NCI-H1105 (cell line): ENCODE measurements around the gene SH2D4B.

ENCODE experiments used
- DNase-seq: peaks from one replicate; lab custom pipeline; 2025; lab: John Stamatoyannopoulos, UW

Gene SH2D4B

DNA sequence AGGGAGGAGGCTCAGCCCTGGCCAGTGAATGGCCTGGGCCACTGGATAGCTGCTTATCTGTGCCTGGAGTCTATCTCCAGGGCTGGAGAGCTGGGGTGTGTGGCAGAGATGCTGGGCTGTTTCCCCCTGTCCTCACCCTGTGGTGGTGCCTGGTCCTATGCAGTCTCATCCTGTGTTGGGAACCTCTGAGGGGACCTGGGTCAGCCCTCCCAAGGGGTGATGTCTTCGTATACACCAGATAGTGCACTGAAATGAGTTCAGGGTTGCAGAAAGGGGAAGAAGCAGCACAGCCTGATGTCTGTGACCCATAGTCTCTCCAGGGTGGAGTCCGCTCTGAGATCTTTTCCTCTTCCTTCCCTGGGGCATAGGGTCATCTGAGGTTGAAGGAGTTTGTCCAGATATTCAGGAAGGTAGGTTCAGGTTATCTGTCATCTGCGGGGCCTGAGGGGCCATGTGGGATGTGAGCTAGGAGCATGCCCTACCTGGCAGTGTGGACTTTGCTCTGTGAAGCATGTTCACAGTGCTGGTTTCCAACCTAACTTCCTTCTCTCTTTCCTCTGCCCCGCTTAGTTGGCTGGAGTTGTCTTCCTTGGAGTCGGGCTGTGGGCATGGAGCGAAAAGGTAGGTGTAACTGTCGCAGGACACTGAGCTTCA is 33.4 kb upstream of the SH2D4B start:
- DNase-seq: no peak

DNA sequence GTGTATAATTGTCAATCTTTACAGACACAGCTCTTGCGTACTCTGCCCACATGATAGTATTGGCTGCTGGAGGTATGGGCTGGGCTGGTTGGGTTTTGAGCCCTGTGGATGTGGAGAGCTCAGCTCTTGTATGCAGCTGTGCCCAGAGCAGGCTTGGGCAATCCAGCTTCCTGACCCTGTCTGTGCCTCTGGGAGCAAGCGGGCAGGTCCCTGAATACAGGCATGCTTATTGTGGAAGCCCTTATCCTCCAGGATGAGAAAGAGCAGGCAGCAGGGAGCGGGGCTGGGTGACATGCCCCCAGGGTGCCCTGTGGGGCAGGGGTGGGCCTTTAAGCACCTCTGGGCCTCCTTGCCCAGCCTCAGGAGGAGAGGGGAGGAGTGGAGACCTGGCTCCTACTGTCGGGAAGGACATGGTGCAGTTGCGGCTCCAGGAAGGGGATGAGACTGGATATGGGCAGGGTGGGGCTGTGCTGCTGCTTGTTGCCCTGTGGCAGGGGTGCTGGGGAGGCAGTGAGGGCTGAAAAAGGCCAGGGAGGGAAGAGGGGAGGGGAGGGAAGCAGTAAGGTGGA is 32.7 kb upstream of the SH2D4B start:
- DNase-seq: no peak

DNA sequence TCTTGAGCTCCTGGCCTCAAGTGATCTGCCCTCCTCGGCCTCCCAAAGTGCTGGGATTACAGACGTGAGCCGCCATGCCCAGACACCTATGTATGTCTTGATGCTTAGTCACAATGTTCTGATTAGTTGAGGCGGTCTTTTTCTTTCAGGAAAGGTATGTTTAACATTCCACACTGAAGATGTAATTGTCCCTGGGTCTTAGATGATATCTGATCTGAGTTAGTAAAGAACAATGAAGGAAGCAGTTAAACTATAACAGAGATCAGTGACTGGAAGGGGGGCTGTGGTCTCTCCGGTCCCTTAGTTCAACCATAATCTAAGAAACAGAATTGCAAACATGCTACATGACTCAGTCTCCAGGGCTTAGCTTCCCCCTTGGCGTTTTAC is 31.5 kb upstream of the SH2D4B start:
- no peak for DNase-seq

DNA sequence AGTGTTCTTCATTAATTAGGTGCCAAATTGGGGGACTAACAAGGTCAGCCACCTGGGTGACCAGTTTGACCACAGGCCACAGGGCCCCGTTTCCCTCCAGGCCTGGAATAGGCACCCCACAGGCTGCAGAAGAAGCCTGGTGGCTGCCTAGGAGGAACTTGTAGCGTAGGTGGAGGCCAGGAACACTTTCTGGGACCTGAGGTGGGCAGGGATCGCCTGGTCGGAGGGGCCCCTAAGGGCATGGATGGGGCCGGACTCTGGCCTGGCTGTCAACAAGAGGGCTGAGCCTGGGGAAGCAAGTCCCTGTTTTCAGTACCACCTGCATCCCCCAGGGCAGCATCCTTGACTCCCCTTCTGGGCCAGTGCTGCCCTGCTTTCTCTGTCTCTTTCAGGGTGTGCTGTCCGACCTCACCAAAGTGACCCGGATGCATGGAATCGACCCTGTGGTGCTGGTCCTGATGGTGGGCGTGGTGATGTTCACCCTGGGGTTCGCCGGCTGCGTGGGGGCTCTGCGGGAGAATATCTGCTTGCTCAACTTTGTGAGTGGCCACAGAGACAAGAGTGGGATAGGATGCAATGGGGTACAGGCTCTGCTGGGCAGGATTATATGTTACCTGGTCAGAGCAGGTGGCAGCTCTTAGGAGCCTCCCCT is 30.7 kb upstream of the SH2D4B start:
- DNase-seq: no peak

DNA sequence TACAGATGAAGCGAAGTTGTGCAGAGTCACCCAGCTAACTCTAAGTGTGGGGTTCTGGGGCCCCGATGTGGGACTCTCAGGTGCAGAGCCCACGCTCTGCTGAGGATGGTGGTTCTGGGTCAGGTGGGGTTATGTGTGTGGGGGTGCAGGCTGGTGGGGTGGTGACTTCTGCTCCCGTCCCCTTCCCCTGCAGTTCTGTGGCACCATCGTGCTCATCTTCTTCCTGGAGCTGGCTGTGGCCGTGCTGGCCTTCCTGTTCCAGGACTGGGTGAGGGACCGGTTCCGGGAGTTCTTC is 28.6 kb upstream of the SH2D4B start:
- DNase-seq: no peak

DNA sequence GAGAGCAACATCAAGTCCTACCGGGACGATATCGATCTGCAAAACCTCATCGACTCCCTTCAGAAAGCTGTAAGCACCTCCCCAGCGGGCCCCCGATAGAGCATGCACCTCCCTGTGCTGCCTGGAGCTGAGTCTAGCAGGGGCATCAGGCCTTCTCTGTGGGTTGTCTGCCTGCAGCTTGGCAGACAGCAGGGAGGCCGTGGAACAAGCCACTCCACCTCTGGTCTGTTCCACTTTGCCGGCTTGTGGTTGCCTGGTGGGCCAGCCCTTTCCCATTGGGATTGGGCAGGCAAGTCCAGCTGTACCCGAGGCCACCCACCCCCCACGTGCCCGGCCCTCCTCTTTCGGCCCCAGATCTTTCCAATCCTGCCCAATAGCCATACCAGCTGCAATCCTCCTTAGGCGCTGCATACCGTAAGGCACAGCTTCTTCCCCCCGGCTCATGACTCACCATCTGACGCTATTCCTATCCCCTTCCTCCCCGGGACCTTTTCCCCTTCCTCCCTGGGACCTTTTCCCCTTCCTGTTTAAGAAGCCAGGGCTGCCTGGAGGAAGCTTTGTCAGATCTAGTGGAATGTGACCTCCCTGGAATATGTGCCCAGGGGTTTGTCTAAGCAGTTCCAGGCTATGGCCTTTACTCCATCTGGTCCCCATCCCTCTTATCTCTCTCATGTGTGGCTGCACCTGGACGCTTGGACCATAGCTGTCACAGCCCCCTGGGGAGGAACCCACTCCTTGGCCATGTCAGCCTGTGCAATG is 28.1 kb upstream of the SH2D4B start:
- no peak for DNase-seq

DNA sequence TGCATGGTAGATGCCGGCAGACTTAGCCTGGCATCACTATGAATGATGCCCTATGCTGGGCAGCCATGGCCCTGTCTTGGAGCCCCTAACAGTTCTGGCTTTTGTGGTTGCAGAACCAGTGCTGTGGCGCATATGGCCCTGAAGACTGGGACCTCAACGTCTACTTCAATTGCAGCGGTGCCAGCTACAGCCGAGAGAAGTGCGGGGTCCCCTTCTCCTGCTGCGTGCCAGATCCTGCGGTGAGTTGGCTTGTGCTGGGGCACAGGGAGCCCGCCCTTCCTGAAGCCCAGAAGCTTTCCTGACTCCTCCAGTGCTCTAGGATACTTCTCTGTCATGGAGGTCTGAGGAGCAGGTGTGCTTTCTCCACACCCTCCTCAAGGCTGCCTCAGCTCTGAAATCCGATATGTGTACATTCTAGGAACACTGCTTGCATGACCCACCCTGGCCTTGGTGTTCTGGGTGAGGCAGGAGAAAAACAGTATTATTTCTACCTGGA is 25.6 kb upstream of the SH2D4B start:
- DNase-seq: no peak

DNA sequence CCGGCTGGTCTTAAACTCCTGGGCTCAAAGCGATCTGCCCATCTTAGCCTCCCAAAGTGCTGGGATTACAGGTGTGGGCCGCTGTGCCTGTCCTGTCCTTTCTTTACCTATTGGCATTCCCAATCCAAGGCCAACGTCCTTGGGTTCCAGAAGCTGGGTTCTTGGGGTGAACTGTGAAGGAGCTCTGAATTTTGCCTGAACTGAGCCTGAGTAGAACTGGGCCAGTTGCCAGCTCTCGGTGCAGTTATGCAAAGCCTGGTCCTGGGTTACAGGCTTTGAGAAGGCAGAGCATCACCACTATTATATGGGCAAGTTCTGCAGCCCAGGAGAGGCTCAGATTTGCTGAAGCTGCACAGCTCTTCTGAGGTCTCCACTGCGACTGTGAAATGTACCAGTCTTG is 24.6 kb upstream of the SH2D4B start:
- no peak for DNase-seq

DNA sequence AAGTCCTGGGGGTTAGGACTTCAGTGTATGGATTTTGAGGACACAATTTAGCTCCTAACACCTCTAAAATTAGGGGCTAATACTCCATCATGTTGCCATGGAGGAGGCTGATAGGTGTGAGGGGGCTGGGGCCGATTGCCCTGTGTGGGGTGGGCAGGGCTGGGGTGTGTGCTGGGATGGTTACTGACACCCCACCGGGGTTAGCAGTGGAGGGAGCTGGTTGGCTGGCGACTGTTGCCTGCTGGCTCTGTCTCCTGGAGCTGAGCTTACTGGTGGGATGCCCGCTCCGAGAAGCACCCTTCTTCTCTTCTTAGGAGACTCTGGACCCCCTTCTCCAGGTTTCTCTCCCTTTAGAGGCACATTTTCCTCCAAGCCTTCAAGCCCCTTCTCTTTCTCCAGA is 22.2 kb upstream of the SH2D4B start:
- DNase-seq: no peak

DNA sequence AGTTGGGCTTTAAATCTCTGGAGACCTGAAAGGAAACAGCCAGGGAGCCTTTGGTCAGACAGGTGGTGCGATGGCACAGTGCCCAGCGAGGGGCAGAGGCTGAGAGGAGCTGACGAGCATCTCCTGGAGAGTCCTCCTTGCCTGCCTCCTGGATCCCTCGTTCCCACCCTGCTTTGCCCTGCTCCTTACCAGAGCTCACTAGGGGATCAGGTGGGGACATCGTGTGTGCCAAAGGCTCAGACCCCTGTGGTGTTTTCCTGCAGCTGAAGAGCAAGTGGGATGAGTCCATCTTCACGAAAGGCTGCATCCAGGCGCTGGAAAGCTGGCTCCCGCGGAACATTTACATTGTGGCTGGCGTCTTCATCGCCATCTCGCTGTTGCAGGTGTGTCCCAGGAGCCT is 21.8 kb upstream of the SH2D4B start:
- DNase-seq: no peak

DNA sequence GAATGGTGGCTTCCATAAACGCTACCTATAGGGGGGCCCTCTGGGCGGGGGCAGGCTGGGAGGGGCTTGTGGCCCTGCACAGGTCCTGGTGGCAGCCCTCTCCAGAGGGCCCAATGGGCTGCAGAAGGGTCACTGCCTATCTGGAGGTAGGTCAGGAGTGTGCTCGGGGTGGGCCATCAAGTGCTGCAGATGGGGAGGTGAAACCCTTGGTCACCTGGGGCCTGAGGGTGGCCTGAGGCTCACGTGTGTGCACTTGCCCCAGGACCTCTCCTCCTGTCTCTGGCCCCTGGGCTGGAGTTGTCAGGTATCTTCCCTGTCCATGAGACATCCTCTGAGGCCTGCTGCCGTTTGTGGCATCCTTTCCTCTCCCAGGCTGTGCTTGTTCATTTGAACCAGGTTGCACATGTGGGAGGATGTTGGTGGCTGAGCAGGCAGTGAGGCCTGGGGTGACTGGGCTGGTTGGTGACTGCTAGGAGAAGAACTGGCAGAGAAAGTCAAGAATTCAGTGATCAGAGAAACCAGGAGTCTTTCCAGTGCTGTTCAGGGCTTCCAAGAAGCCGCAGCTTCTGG is 21.1 kb upstream of the SH2D4B start:
- no peak for DNase-seq

DNA sequence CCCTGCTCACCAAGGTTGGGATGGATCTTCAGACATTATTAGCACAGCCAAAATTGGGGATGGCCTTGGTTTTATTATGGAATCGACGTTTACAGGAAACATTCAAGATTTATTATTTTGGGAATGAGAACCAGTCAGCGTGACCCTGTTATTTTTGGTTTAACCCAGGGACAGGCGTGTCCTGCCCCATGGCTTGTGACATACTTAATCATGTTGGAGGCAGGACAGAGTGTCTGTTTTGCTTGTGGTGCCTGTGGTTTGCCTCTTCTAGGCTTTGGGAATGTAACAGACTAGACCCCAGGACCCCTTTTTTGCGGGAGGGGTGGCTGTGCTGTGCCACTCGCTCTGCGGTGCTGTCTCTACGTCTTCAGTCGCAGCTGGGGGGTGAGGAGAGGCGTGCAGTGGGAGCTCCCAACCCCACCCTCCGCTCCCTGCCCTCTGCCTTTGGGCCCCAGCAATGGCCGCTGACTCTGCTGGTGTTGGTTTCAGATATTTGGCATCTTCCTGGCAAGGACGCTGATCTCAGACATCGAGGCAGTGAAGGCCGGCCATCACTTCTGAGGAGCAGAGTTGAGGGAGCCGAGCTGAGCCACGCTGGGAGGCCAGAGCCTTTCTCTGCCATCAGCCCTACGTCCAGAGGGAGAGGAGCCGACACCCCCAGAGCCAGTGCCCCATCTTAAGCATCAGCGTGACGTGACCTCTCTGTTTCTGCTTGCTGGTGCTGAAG is 20.1 kb upstream of the SH2D4B start:
- no peak for DNase-seq

DNA sequence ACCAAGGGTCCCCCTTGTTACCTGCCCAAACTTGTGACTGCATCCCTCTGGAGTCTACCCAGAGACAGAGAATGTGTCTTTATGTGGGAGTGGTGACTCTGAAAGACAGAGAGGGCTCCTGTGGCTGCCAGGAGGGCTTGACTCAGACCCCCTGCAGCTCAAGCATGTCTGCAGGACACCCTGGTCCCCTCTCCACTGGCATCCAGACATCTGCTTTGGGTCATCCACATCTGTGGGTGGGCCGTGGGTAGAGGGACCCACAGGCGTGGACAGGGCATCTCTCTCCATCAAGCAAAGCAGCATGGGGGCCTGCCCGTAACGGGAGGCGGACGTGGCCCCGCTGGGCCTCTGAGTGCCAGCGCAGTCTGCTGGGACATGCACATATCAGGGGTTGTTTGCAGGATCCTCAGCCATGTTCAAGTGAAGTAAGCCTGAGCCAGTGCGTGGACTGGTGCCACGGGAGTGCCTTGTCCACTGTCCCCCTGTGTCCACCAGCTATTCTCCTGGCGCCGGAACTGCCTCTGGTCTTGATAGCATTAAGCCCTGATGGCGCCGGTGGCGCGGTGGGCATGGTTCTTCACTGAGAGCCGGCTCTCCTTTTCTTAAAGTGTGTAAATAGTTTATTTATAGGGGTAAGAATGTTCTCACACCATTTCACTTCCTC is 19.4 kb upstream of the SH2D4B start:
- no peak for DNase-seq

DNA sequence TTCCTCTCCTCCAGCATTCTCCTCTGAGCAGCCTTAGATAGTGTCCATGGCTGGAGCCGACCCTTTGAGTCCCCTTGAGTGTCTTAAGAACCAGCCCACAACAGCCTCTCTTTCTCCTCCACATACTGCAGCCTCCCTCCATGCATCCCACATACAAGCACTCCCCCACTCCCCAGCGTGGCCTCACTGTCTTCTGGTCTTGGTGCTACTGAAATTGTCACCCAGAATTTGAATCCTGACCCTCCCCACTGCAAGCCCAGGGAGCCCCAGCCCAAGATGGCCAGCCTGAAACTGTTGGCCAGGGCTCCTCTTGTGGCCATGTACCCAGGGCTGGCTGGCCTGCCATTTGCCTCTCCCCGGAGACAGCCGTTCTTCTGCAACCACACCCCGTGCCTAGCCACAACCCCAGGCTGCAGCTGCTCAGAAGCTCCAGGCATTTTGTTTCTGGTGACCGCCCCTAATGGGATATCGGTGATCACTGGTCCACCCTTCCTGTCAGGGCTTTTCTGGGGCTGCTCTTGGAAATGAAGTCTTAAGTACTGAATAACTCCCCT is 18.8 kb upstream of the SH2D4B start:
- DNase-seq: no peak

DNA sequence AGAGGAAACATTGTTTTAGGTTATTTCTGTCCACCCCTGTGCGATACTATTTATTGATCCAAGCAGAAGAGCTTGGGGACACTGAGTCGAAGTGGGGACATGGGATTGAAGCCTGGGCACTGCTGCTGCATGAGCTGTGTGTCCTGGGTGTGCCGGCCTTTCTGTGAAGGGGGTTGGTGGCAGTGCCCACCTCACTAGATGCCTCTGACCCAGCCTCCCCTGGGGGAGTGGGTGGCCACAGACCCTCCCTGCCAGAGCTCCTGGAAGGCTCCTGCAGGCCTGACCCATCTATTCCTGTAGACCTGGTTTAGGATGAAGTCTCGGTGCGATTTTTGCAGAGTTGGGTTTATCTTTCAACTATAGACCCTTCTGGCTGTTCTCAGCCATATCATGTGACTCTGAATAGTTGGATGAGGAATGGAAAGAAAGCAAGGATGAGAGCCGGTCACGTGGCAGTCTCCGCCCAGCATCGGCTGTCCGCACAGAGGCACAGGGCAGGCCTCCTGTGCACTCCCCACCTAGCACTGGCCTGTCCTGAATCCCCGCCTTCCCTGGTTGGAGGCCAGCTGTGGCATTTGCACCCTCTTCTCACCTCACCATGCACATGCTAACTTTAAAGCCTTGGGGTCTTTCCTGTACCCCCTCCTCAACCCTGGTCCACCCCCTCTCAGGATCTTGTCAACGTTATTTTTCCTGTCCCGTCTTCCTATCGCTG is 17.6 kb upstream of the SH2D4B start:
- DNase-seq: no peak

DNA sequence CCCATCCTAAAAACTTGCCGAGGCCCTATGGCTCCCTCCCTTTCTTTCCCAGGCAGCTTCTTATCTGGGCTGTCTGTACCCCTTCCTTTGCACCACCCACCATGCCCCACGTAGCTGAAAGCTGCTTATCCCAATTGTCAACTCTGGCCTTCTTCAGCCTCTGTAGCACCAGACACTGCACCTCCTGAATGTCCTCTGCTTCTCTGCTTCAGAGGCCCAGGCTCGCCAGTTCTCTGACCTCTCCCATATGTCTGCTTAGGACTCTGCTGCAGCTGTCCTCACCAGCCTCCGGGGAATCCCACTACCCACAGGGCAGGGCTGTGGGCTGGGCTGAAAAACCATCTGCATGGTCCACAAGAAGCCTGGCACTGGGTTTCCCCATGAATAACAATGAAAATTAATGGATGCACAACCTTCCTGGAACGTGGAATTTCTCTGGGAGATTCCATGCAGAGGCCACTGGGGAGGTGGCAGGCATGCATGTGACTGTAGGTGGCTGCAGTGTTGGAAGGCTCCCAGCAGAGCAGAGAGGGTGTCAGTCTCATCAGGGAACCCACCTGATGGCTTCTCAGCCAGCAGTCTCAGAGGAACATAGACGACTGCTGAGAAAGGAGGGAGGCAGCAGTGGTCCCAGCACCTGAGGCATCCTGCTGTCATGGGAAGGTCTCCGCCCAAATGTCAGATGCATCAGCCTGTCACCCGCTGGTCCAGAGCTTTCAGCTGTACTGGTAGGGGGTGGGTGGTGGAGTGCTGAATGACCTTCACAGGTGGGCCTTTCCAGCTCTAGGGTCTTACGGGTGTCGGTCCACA is 16.8 kb upstream of the SH2D4B start:
- no peak for DNase-seq

DNA sequence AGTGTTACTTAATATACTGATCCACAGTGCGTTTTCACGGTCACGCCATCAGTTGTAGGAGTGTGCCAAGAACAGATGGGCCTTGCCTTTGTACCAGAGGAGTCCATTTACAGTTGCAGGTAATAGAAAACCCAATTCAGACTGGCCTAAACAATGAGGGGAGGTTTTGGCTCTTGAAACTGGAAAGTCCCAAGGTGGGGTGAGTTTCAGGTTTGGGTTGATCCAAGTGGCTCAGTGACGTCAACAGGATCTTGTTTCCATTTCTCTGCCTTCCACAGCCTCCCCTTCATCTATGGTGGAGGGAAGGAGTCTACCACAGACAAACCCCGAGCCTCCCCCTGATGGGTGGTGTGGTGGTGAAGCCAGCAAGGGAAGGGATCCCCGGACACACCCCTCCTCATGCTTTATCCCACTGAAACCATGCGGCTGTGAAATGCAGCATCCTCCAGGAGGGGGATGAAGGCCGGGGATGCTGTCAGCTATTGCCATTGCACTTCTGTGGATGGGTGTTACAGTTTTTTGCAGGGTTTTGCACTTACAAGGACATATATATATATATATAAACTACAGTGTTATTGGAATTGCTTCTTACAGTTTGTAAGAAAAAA is 14.8 kb upstream of the SH2D4B start:
- DNase-seq: no peak

DNA sequence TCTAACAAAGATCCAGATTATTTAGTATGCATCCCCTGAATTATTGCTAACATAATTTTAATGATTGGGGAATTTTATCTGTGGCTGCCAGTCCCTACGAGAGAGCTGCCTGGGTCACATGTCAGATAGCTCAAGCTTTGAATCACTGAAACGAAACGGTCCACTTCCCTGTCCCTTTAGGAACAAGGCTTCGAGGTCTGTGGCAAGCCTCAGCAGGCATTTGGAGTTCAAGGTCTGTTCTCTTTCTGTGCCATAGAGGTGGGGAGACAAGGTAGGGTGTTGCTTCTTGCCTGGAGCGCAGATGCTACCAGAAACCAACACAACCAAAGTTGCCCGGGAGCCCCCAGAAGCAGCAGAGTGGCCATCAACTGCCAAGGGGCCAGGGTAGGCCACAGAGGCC is 13.9 kb upstream of the SH2D4B start:
- no peak for DNase-seq

DNA sequence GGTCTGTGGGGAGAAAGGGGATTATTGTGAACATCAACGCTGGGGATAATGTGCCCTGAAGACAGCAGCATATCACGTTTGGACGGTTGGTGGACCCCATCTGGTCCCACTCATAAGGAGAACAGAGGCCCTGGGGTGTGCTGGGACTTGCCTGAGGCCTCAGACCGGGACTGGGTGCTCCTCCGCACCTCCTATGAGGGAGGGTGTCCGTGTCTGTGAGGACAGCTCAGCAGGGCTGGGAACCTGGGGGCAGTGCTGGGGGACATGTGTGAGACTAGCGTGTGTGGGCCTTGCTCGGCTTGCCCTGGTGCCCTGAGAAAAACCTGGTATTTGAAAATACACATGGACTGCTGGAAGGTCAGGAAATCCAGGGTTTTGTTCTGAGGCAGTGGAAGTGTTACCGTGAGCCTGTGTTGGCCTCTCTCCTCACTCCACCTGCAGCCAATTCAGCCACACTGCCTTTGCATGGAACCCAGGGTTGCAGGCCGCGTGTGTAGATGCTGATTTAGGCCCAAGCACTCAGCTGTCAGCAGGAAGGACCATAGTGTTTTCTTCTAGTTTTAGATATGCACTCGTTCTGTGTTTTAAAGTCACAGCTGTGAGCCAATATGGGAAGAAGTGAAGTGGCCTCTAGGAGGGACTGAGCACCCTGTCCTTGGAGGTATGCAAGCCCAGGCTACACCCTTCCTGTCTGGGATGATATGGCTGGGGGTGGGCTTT is 13.4 kb upstream of the SH2D4B start:
- DNase-seq: no peak
